Stimulated activated naive CD8-positive, alpha-beta T cell treated with anti-CD3 and anti-CD28 coated beads, Interleukin-15, Interleukin-2, amounts not matched to agents 100 ng/mL and 50 ng/mL, for 24 hours (primary cell): ENCODE measurements around the gene MAFB.

Experiments used
- H3K27ac Mint-ChIP-seq: one replicate; pipeline ENCODE4 v1.8.0; 2021; ENCODE audit warnings: mild to moderate bottlenecking, mixed read lengths
- H3K27me3 Mint-ChIP-seq: one replicate; pipeline ENCODE4 v1.8.0; 2021; ENCODE audit warnings: mixed read lengths
- H3K36me3 Mint-ChIP-seq: one replicate; pipeline ENCODE4 v1.8.0; 2021; ENCODE audit warnings: low read depth, mixed read lengths
- H3K4me1 Mint-ChIP-seq: one replicate; pipeline ENCODE4 v1.8.0; 2021; ENCODE audit warnings: low read depth, mixed read lengths
- H3K4me3 Mint-ChIP-seq: one replicate; pipeline ENCODE4 v1.8.0; 2021; ENCODE audit warnings: mild to moderate bottlenecking, mixed read lengths
- H3K9me3 Mint-ChIP-seq: one replicate; pipeline ENCODE4 v1.8.0; 2021; ENCODE audit warnings: mixed read lengths

The MAFB gene

DNA sequence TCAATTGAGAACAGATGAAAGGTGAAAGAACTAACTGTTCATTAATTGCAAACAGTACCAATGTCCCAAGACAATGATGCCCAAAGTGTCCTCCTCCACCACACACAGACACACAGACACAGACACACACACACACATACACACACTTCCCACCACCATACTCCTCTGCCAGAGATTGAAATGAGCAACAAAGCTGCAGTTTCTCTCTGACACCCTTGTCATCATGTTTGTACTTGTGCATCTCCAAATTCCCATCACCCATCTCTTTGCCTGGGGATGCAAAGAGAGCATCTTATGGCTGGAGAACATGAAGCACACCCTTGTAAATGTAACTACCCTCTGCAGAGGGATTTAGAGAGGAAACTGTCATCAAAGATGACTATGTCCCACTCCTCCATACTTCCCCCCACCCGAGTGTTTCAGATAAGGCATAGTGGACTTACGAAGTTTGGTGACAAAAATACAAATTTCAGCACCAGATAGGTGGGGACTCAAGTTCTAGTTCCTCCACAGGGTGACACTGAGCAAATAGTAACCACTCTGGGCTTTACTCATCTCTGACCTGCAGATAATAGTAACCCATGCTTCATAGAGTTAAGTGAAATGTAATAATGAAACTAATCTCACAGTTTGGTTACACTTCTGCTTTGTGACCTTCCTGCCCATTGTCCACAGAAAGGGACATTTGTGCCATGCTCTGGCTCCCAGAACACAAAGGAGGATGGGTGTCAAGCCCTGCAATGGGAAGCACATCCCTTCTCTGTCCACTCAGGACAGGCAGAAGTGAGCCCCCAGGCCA lies 8.7 kb downstream of the MAFB start:
- Mint-ChIP-seq H3K36me3 (no peaks in the 10 kb centered on the region), H3K4me3 (no peak overlapping the region), H3K4me1 (no peaks in the 10 kb centered on the region), H3K27me3 (peaks cover 59% of the 10 kb centered on the region), H3K9me3 (no peaks in the 10 kb centered on the region), H3K27ac (no peak overlapping the region)

DNA sequence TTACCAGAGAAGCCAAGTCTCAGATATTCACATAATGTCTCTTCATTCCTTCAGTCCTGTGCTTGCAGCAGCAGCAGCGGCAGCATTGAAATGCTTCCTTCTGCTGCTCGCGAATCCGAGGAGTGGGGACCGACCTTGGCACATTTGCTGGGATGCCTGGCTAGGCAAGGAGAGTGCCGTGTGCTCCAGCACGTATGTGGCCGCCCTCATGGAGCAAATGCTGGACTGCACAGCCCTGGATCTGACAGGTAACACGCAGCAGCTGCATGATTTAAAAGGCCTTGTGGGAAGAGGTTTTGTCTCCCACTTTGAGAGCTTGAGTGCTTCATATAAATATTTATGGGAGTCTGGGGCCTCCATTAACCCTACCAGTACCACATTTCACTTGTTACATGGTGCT lies 9.9 kb downstream of the MAFB start:
- Mint-ChIP-seq H3K27me3 (peaks cover 50% of the 10 kb centered on the region), H3K27ac (no peak overlapping the region)

DNA sequence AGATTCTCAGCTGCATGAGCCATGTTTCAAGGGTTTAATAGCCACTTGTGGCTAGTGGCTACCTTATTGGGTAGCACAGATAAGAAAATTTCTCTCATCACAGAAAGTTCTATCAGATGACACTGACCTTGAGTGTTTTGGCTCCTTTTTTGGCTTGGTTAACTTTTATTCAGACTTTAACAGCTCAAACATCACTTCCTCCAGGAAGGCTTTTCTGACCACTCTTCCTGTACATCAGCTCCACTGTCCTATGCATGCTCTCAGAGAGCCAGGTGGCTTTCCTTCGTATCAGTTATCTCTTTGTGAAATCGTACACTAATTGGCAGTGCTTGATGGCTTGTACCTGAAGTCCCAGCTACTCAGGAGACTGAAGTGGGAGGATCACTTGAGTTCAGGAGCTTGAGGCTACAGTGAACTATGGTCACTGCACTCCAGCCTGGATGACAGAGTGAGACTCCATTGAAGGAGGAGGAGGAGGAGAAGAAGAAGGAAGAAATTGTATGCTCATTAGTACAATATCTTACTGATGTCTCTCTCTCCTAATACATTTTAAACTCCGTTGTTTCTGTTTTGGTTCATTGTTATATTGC lies 10.7 kb downstream of the MAFB start:
- Mint-ChIP-seq H3K27ac (no peak overlapping the region), H3K9me3 (no peaks in the 10 kb centered on the region), H3K27me3 (peaks cover 42% of the 10 kb centered on the region), H3K4me3 (no peak overlapping the region), H3K4me1 (no peaks in the 10 kb centered on the region), H3K36me3 (no peaks in the 10 kb centered on the region)

More for the DNA sequence above, 9.9 kb downstream of the MAFB start:
- Mint-ChIP-seq H3K4me1 (no peaks in the 10 kb centered on the region), H3K4me3 (no peak overlapping the region), H3K9me3 (no peaks in the 10 kb centered on the region), H3K36me3 (no peaks in the 10 kb centered on the region)

DNA sequence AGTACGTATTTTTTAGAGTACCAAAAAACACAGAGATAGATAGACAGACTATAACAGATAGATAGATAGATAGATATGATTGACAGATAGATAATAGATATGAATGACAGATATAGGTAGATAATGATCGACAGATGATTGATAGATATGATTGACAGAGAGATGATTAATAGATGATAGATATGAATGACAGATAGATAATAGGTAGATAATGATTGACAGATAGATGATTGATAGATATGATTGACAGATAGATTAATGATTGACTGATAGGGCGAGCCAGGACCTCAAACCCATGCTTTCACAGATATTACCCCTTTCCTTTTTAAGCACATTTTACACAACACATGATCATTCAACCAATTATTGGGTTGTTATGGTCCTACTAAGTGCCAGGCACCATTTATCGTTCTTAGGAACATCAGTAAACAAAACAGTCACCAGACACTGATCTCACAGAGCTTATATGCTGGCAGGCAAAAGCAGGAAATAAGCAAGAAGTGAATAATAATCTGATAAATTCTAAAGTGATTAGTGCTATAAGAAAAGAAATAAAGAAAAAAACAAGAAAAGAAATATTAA lies 11.6 kb downstream of the MAFB start:
- peaks cover 34% of the 10 kb centered on the region for H3K27me3 Mint-ChIP-seq
- H3K9me3 Mint-ChIP-seq, result no peaks in the 10 kb centered on the region
- H3K4me3 Mint-ChIP-seq, result no peak overlapping the region
- no peaks in the 10 kb centered on the region for H3K4me1 Mint-ChIP-seq
- H3K27ac Mint-ChIP-seq, result no peak overlapping the region
- H3K36me3 Mint-ChIP-seq, result no peaks in the 10 kb centered on the region

DNA sequence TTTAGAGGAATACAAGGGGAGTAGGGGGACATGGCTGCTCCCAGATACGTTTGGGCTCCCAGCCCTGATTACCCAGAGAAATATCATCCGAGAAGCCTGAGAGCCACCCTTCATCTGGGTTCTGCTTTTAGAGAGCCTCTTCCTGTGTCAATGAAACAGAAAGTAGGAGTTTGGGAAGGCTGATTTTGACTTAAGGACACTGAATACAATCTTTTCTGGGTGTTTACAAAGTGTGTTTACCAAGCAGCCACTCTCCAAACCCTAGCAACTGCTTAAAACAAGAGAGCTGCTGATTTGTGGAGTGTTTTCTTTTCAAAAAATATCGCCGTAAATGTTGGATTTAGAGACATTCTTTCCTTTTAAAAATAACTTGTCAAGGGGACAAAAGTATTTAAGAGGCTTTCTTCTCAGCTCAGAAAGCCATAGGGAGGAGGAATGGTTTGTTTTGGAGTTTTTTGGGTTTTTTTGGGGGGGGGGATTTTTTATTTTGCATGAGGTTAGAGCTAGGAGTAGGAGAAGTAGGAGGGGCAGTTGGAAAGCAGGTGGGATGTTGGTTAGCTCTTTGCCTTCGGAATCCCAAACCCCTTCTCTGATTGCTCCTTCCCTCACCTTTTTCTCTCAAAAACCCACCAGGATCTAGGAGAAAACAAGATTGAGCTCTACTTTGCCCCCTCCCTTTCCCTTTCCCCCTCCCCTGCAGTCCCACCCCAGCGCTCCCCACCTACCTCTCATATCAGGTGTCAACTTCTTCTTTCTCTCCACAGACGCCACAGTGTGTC lies 12.4 kb downstream of the MAFB start:
- H3K4me3 Mint-ChIP-seq, result no peak overlapping the region
- no peak overlapping the region for H3K27ac Mint-ChIP-seq
- no peaks in the 10 kb centered on the region for H3K9me3 Mint-ChIP-seq
- no peaks in the 10 kb centered on the region for H3K36me3 Mint-ChIP-seq
- peaks cover 26% of the 10 kb centered on the region for H3K27me3 Mint-ChIP-seq
- no peaks in the 10 kb centered on the region for H3K4me1 Mint-ChIP-seq

DNA sequence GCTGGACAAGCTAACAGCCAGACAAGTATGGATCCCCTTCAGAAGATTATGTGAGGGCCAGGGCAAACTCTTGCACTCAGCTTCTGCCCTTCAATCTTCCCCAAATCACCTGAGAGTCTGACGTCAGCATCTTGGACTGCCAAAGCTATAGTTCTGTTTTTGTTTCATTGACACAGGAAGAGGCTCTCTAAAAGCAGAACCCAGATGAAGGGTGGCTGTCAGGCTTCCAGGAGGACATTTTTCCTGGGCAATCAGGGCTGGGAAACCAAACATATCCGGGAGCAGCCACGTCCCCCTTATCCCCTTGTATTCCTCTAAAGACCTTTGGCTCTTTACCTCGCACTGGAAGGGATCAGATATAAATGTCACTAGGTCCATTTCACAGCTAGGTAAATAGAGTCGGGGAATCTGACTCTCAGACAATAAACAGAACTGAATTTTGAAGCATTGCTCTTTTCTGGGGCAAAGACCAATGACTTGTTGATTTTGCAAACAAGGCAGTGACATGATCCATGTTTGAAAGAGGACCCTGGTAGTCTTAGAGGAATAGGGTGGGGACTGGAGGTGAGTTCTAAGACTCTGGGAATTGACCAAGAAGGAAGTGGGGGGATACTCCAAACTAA lies 13.3 kb downstream of the MAFB start:
- H3K9me3 Mint-ChIP-seq, result no peaks in the 10 kb centered on the region
- H3K27me3 Mint-ChIP-seq, result peaks cover 18% of the 10 kb centered on the region
- H3K27ac Mint-ChIP-seq, result no peak overlapping the region
- no peak overlapping the region for H3K4me3 Mint-ChIP-seq
- no peaks in the 10 kb centered on the region for H3K36me3 Mint-ChIP-seq
- no peaks in the 10 kb centered on the region for H3K4me1 Mint-ChIP-seq

- Mint-ChIP-seq H3K4me3 (no peak overlapping the region), H3K27ac (no peak overlapping the region), H3K9me3 (no peaks in the 10 kb centered on the region), H3K36me3 (no peaks in the 10 kb centered on the region), H3K4me1 (no peaks in the 10 kb centered on the region), H3K27me3 (peaks cover 9% of the 10 kb centered on the region)
These were observed 15.6 kb downstream of the MAFB start for GRCh38 chr20:40673442-40673841.

GRCh38 chr20:40672095-40672494 lies 16.9 kb downstream of the MAFB start:
- no peak overlapping the region for H3K4me3 Mint-ChIP-seq
- H3K9me3 Mint-ChIP-seq, result no peaks in the 10 kb centered on the region
- no peaks in the 10 kb centered on the region for H3K4me1 Mint-ChIP-seq
- no peak overlapping the region for H3K27ac Mint-ChIP-seq
- no peaks in the 10 kb centered on the region for H3K36me3 Mint-ChIP-seq
- H3K27me3 Mint-ChIP-seq, result peaks cover 3% of the 10 kb centered on the region

- H3K4me3 Mint-ChIP-seq, result no peak overlapping the region
- H3K36me3 Mint-ChIP-seq, result no peaks in the 10 kb centered on the region
- H3K9me3 Mint-ChIP-seq, result no peaks in the 10 kb centered on the region
- no peak overlapping the region for H3K27ac Mint-ChIP-seq
- peaks cover 3% of the 10 kb centered on the region for H3K27me3 Mint-ChIP-seq
- no peaks in the 10 kb centered on the region for H3K4me1 Mint-ChIP-seq
These were observed 18.8 kb downstream of the MAFB start for GRCh38 chr20:40670253-40670652.

DNA sequence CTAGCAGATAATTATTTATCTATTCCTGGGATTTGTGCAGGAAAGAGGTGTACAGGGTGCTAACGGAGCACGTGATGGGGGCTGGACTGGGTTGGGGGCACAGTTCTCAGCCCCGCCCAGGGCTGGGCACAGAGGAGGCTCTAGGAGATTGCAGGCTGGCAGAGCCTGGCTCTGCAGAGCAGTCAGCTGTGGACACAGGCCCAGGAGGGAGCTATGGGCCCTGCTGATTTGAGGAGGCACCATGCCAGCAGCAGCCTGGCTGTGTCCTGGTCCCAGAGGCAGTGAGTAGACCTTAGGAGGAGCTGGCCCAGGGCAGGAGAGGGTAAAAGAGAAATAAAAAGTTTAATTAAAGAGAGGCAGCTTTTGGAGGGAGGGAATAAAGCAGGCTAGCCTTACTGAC lies 19.3 kb downstream of the MAFB start:
- Mint-ChIP-seq H3K27me3 (peaks cover 1% of the 10 kb centered on the region), H3K27ac (no peak overlapping the region), H3K4me3 (no peak overlapping the region)

GRCh38 chr20:40668449-40669228 lies 20.4 kb downstream of the MAFB start:
- H3K4me3 Mint-ChIP-seq, result no peak overlapping the region
- no peaks in the 10 kb centered on the region for H3K4me1 Mint-ChIP-seq
- H3K36me3 Mint-ChIP-seq, result no peaks in the 10 kb centered on the region
- no peak overlapping the region for H3K27ac Mint-ChIP-seq
- H3K27me3 Mint-ChIP-seq, result no peaks in the 10 kb centered on the region
- H3K9me3 Mint-ChIP-seq, result no peaks in the 10 kb centered on the region

More for the DNA sequence above, 19.3 kb downstream of the MAFB start:
- Mint-ChIP-seq H3K4me1 (no peaks in the 10 kb centered on the region), H3K36me3 (no peaks in the 10 kb centered on the region), H3K9me3 (no peaks in the 10 kb centered on the region)

GRCh38 chr20:40667503-40667902 lies 21.5 kb downstream of the MAFB start:
- Mint-ChIP-seq H3K27ac (no peak overlapping the region), H3K4me1 (no peaks in the 10 kb centered on the region), H3K36me3 (no peaks in the 10 kb centered on the region)

GRCh38 chr20:40666336-40666735 lies 22.7 kb downstream of the MAFB start:
- Mint-ChIP-seq H3K27me3 (no peaks in the 10 kb centered on the region), H3K36me3 (no peaks in the 10 kb centered on the region), H3K27ac (no peak overlapping the region), H3K4me1 (no peaks in the 10 kb centered on the region), H3K9me3 (no peaks in the 10 kb centered on the region), H3K4me3 (no peak overlapping the region)

More at GRCh38 chr20:40667503-40667902, 21.5 kb downstream of the MAFB start:
- no peaks in the 10 kb centered on the region for H3K9me3 Mint-ChIP-seq
- H3K4me3 Mint-ChIP-seq, result no peak overlapping the region
- H3K27me3 Mint-ChIP-seq, result no peaks in the 10 kb centered on the region

- H3K9me3 Mint-ChIP-seq, result no peaks in the 10 kb centered on the region
- no peaks in the 10 kb centered on the region for H3K36me3 Mint-ChIP-seq
- no peak overlapping the region for H3K27ac Mint-ChIP-seq
- H3K4me3 Mint-ChIP-seq, result no peak overlapping the region
- no peaks in the 10 kb centered on the region for H3K4me1 Mint-ChIP-seq
- peaks cover 3% of the 10 kb centered on the region for H3K27me3 Mint-ChIP-seq
These were observed 24.1 kb downstream of the MAFB start for GRCh38 chr20:40664891-40665290.
